Epithelial cell of esophagus (primary cell): Measurements from ENCODE around the gene SPATA13.
"Not testable (repeated sequence)": the region's sequence is repeated elsewhere in the genome, so short reads cannot be mapped to it uniquely, and the experiment has no call there.

ENCODE experiments used
- DNase-seq: peaks from one replicate; pipeline ENCODE4 v3.0.0; 2010; ENCODE audit warnings: low read depth
- H3K4me3 ChIP-seq: 2 replicates; pipeline ENCODE4 v1.5.1; 2011; ENCODE audit warnings: mild to moderate bottlenecking, low read length, control low read depth
- CTCF ChIP-seq: IDR thresholded peaks from 2 replicates; pipeline ENCODE4 v1.5.1; 2011; ENCODE audit warnings: low read depth, mild to moderate bottlenecking, low read length, control low read depth, inconsistent platforms; ENCODE audit not compliant: insufficient read depth; ENCODE audit errors: missing control alignments

SPATA13 gene

GRCh38 chr13:24322470-24322869, 161.9 kb downstream of the SPATA13 start:
- peak; percentile 64 for TF ChIP-seq CTCF
- peak; percentile 22 for DNase-seq
- not testable (repeated sequence) for H3K4me3 ChIP-seq

GRCh38 chr13:24323036-24323738, 162.7 kb downstream of the SPATA13 start:
- no peak for DNase-seq
- H3K4me3 ChIP-seq, result no peak overlapping the region
- no peak for TF ChIP-seq CTCF

- no peak for TF ChIP-seq CTCF
- DNase-seq, result no peak
- H3K4me3 ChIP-seq, result no peak overlapping the region
These were observed 163.2 kb downstream of the SPATA13 start for GRCh38 chr13:24323739-24324075.

- H3K4me3 ChIP-seq, DNase-seq: not testable (repeated sequence)
These were observed 167.1 kb downstream of the SPATA13 start for GRCh38 chr13:24327598-24327997.

- peak; percentile 15 for DNase-seq
- no peak for TF ChIP-seq CTCF
- H3K4me3 ChIP-seq, result peak overlapping the region; percentile 37
These were observed 167.6 kb downstream of the SPATA13 start for GRCh38 chr13:24328145-24328544.

GRCh38 chr13:24338721-24339120, 178.2 kb downstream of the SPATA13 start:
- no peak for TF ChIP-seq CTCF
- H3K4me3 ChIP-seq, result no peak overlapping the region
- DNase-seq, result no peak

GRCh38 chr13:24339937-24340607, 179.6 kb downstream of the SPATA13 start:
- DNase-seq, result no peak
- H3K4me3 ChIP-seq, result no peak overlapping the region
- TF ChIP-seq CTCF, result no peak
